ENCODE results near the gene ERCC6L.
"Not testable (repeated sequence)": the region's sequence is repeated elsewhere in the genome, so short reads cannot be mapped to it uniquely, and the experiment has no call there.

The ERCC6L gene

GRCh38 chrX:72176981-72177380, 61.8 kb downstream of the ERCC6L start:
- H3K27me3 ChIP-seq (ENCODE audit: control insufficient read depth in 1 of 2, insufficient read depth in 2 of 2, low read length in 2 of 2): no peaks in the 10 kb centered on the region
- peaks cover 0 to 4% of the 10 kb centered on the region in 2 donors for H3K4me1 ChIP-seq (ENCODE audit: control insufficient read depth in 1 of 2, insufficient read depth in 2 of 2, low read length in 2 of 2)
- no peak overlapping the region for H3K27ac ChIP-seq (ENCODE audit: low read depth, low read length)
- H3K36me3 ChIP-seq (ENCODE audit: control insufficient read depth in 1 of 2, insufficient read depth in 2 of 2, low read length in 2 of 2): no peaks in the 10 kb centered on the region
- H3K9ac ChIP-seq (ENCODE audit: low read depth in 1 of 2, low read length in 2 of 2): no peak overlapping the region
- H3K4me3 ChIP-seq (ENCODE audit: low read depth in 1 of 2, low read length in 2 of 2): no peak overlapping the region
- no peaks in the 10 kb centered on the region for H3K9me3 ChIP-seq (ENCODE audit: control insufficient read depth in 1 of 2, low read length in 2 of 2)

GRCh38 chrX:72176289-72176688, 62.5 kb downstream of the ERCC6L start:
- H3K4me3 ChIP-seq (ENCODE audit: low read depth in 1 of 2, low read length in 2 of 2); H3K27ac ChIP-seq (ENCODE audit: low read depth, low read length); H3K9ac ChIP-seq (ENCODE audit: low read depth in 1 of 2, low read length in 2 of 2); H3K36me3 ChIP-seq (ENCODE audit: control insufficient read depth in 1 of 2, insufficient read depth in 2 of 2, low read length in 2 of 2); H3K27me3 ChIP-seq (ENCODE audit: control insufficient read depth in 1 of 2, insufficient read depth in 2 of 2, low read length in 2 of 2); H3K9me3 ChIP-seq (ENCODE audit: control insufficient read depth in 1 of 2, low read length in 2 of 2); H3K4me1 ChIP-seq (ENCODE audit: control insufficient read depth in 1 of 2, insufficient read depth in 2 of 2, low read length in 2 of 2): not testable (repeated sequence)

DNA sequence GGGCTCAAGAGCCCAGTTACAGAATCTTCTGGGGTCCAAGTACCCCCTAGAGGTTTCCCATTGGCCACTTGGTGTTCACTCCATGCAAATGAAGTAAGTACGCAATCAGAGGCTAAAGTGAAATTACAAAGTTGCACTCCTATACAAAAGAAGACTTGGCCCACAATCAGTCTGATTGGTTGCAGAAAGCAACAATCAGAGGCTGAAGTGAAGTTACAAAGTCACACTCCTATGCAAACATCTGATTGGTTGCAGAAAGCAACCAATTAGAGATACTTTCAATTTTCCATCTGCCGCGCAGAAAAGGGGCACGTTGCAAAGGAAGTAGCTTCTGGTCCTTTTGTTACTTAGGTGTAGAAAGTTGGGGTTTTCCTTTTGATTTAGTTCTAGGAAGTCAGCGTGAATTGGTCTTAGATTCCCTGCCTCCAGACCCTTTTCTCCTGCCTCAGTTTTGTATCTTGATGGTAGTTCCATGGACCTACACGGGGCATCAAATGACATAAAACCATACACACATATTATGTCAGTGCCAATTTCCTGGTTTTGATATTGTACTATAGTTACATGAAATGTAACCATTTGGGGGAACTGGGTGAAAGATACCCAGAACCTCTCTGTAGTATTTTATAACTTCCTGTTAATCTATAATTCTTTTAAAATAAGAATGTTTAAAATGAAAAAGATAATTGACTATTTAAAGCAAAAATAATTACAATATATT, 69.7 kb downstream of the ERCC6L start:
- Histone ChIP-seq H3K27ac (ENCODE audit: low read depth, low read length) (no peak overlapping the region), H3K4me1 (ENCODE audit: control insufficient read depth in 1 of 2, insufficient read depth in 2 of 2, low read length in 2 of 2) (no peaks in the 10 kb centered on the region), H3K27me3 (ENCODE audit: control insufficient read depth in 1 of 2, insufficient read depth in 2 of 2, low read length in 2 of 2) (no peaks in the 10 kb centered on the region), H3K36me3 (ENCODE audit: control insufficient read depth in 1 of 2, insufficient read depth in 2 of 2, low read length in 2 of 2) (no peaks in the 10 kb centered on the region), H3K4me3 (ENCODE audit: low read depth in 1 of 2, low read length in 2 of 2) (peak overlapping the region; percentile 35 to 42), H3K9me3 (ENCODE audit: control insufficient read depth in 1 of 2, low read length in 2 of 2) (no peaks in the 10 kb centered on the region), H3K9ac (ENCODE audit: low read depth in 1 of 2, low read length in 2 of 2) (no peak overlapping the region)

DNA sequence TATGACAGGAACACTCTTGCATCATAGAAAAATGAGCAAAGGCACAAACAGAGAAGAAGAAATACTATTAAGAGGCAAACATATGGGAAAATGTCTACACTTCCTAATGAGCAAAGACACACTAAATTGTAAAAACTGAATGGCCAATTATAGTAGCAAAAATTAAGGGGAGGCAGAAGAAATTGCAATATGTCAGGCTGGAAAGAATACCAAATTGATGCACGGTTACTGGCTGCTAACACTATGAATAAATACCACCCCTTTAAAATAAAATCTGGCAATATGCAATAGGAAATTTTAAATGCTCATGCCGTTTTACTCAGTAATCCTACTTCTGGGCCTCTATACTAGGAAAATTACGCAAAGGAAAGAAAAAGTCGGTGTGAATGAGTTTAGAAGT, 73.3 kb downstream of the ERCC6L start:
- Histone ChIP-seq H3K36me3 (ENCODE audit: control insufficient read depth in 1 of 2, insufficient read depth in 2 of 2, low read length in 2 of 2) (no peaks in the 10 kb centered on the region), H3K9me3 (ENCODE audit: control insufficient read depth in 1 of 2, low read length in 2 of 2) (no peaks in the 10 kb centered on the region), H3K27me3 (ENCODE audit: control insufficient read depth in 1 of 2, insufficient read depth in 2 of 2, low read length in 2 of 2) (no peaks in the 10 kb centered on the region), H3K9ac (ENCODE audit: low read depth in 1 of 2, low read length in 2 of 2) (no peak overlapping the region), H3K4me3 (ENCODE audit: low read depth in 1 of 2, low read length in 2 of 2) (no peak overlapping the region), H3K27ac (ENCODE audit: low read depth, low read length) (no peak overlapping the region), H3K4me1 (ENCODE audit: control insufficient read depth in 1 of 2, insufficient read depth in 2 of 2, low read length in 2 of 2) (no peaks in the 10 kb centered on the region)

GRCh38 chrX:72159769-72160168, 79.1 kb downstream of the ERCC6L start:
- no peak overlapping the region for H3K9ac ChIP-seq (ENCODE audit: low read depth in 1 of 2, low read length in 2 of 2)
- H3K27me3 ChIP-seq (ENCODE audit: control insufficient read depth in 1 of 2, insufficient read depth in 2 of 2, low read length in 2 of 2): no peaks in the 10 kb centered on the region
- H3K9me3 ChIP-seq (ENCODE audit: control insufficient read depth in 1 of 2, low read length in 2 of 2): no peaks in the 10 kb centered on the region
- no peaks in the 10 kb centered on the region for H3K4me1 ChIP-seq (ENCODE audit: control insufficient read depth in 1 of 2, insufficient read depth in 2 of 2, low read length in 2 of 2)
- no peaks in the 10 kb centered on the region for H3K36me3 ChIP-seq (ENCODE audit: control insufficient read depth in 1 of 2, insufficient read depth in 2 of 2, low read length in 2 of 2)
- H3K4me3 ChIP-seq (ENCODE audit: low read depth in 1 of 2, low read length in 2 of 2): no peak overlapping the region
- H3K27ac ChIP-seq (ENCODE audit: low read depth, low read length): no peak overlapping the region

DNA sequence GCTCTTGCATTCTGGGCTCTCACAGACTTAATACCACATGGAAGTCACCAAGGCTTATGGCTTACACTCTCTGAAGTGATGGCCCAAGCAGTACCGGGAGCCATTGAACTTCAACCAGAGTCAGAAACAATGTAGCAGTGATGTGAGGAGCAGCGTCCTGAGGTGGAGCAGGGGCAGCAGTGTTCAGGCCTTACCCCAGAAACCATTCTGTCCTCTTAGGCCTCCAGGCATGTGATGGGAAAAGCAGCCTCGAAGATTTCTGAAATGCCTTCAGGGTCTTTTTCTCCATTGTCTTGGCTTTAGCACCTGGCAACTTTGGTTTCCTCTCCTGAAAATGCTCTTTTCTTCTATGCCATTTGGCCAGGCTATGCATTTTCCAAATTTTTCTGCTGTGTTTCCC, 80.1 kb downstream of the ERCC6L start:
- Histone ChIP-seq H3K27me3 (ENCODE audit: control insufficient read depth in 1 of 2, insufficient read depth in 2 of 2, low read length in 2 of 2) (no peaks in the 10 kb centered on the region), H3K4me3 (ENCODE audit: low read depth in 1 of 2, low read length in 2 of 2) (no peak overlapping the region), H3K27ac (ENCODE audit: low read depth, low read length) (no peak overlapping the region), H3K36me3 (ENCODE audit: control insufficient read depth in 1 of 2, insufficient read depth in 2 of 2, low read length in 2 of 2) (no peaks in the 10 kb centered on the region), H3K9me3 (ENCODE audit: control insufficient read depth in 1 of 2, low read length in 2 of 2) (no peaks in the 10 kb centered on the region), H3K9ac (ENCODE audit: low read depth in 1 of 2, low read length in 2 of 2) (no peak overlapping the region), H3K4me1 (ENCODE audit: control insufficient read depth in 1 of 2, insufficient read depth in 2 of 2, low read length in 2 of 2) (no peaks in the 10 kb centered on the region)
